ENCODE measurements around the gene BCL2.

Gene BCL2

GRCh38 chr18:63307551-63308200 lies 11.9 kb downstream of the BCL2 start:
- DNase-seq = no peak

- no peak for DNase-seq
These were observed 12.6 kb downstream of the BCL2 start for GRCh38 chr18:63306819-63307550.

DNA sequence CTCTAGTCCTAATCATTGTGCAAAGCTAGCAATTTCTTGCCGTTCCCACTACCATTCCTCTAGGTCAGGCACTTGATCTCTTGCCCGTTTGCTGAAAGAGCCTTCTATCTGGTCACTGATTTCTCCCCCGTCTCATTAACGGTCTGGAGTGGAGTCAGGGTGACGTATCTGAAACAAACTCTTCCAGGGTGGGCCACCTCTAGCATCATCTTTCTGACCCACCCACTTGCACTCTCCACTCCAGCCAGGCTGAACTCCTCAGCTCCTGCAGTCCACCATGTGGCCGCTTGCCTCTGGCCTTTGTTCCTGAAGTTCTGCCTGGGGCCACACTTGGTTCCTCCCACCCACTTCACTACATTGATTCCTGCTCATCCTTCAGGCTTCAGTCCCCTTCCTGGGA lies 13.3 kb downstream of the BCL2 start:
- no peak for DNase-seq

GRCh38 chr18:63303547-63303946 lies 16.0 kb downstream of the BCL2 start:
- DNase-seq = no peak

- no peak for DNase-seq
These were observed 16.7 kb downstream of the BCL2 start for GRCh38 chr18:63302636-63303405.

GRCh38 chr18:63302220-63302619 lies 17.3 kb downstream of the BCL2 start:
- DNase-seq = no peak

DNA sequence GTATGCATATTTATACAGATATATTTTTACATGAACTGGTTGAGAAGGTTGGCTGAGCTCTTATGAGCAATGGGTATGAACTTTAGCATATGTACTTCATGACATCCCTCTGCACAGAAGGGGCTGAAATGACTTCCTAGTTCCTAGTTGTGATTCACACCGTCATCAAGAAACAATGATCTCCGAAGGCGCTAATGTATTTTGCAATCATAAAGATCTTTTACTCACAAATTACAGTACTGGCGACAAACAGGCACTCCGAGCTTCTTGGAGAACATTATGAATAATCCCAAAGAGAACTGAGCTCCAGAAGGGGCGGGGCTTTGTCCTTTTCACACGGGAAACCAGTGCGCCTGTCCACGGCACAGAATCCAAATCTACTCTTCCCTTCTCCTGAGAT lies 18.1 kb downstream of the BCL2 start:
- DNase-seq = no peak

DNA sequence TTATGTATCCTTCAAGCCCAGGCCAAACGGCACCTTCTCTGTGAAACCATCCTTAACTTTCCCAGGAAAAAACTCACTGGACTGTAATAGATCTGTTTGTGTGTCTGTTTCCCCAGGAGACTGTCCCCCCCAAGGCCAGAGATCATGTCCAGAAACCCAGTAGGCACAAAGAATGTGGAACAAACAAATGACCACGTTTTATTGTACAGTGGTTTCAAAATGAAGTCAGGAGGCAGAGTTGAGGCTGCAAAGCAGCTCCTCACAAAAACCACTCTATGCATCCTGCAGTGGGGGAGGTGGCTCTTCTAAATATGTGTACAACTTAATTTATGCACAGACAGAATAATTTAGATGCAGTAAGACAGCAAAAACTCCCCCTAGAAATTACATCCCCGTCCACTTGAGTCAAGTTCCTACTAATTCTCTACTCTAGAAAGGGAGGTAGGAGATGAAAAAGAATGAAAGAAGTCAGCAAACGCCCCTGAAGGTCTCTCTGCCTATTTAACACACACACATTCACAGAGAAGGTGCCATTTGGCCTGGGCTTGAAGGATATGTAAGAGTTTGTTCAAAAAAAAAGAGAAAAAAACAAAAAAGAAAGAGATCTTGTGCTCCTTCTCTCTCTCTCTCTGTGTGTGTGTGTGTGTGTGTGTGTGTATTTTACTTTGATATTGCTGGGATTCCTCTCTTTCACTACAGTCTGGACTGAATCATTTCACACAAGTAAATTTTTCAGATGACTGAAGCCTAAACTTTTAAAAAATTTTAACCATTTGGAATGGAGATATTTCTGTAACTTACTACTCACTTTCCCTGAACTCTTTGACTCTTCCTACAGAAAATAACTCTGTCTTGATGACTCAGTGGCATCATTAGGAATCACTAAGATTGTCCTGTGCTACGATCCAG lies 19.5 kb downstream of the BCL2 start:
- no peak for DNase-seq

GRCh38 chr18:63298400-63299365 lies 20.9 kb downstream of the BCL2 start:
- DNase-seq = no peak

DNA sequence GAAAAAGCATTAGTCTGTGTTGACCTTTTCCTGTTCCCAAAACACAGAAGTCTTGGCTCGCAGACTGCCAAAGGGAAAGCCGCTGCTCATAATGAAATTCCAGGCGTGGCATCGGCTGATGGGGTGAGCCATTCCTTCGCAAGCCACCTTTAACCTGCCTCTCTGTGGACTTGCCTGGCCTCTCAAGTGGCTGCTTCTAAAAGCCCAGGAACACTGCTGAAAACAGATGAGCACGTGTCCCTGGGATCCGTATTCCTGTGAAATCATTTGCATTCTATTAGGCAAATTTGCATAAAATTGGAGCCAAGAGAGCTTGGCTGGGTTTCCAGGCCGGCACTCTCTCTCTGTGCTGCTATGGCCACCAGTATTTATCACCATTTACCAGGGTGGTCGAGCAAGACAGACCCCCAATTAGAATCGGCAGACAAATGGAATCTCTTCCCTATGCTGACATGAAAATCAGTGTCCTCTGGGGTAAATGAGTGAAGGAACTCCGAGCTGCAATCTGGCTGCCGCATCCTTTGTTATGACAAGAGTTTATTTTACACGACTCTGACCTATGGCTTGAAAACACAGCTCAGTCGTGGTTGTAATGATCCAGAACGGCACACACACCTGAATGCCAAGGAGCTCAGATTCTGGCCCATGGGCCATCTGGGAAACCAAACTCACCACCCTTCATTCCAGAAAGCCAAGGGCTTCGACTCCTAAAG lies 21.7 kb downstream of the BCL2 start:
- DNase-seq = no peak

DNA sequence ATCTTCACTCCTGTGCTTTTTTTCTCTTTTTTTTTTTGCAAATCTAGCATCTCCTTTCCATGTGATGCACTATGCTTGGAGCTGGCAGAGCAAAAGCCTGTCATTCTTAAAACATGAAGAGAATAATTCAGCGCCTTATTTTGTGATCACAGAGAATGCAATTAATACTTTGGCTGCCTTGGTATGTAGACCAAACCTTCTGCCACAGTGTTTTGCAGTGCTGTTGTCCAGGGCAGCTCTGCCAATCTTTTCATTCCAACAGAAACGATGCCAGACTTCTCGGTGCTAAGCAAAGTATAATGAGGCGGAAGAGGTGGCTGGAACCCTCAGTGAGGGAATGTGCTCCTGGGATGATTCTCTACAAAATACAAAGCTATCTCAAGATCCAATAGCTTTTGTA lies 25.6 kb downstream of the BCL2 start:
- DNase-seq = no peak

DNA sequence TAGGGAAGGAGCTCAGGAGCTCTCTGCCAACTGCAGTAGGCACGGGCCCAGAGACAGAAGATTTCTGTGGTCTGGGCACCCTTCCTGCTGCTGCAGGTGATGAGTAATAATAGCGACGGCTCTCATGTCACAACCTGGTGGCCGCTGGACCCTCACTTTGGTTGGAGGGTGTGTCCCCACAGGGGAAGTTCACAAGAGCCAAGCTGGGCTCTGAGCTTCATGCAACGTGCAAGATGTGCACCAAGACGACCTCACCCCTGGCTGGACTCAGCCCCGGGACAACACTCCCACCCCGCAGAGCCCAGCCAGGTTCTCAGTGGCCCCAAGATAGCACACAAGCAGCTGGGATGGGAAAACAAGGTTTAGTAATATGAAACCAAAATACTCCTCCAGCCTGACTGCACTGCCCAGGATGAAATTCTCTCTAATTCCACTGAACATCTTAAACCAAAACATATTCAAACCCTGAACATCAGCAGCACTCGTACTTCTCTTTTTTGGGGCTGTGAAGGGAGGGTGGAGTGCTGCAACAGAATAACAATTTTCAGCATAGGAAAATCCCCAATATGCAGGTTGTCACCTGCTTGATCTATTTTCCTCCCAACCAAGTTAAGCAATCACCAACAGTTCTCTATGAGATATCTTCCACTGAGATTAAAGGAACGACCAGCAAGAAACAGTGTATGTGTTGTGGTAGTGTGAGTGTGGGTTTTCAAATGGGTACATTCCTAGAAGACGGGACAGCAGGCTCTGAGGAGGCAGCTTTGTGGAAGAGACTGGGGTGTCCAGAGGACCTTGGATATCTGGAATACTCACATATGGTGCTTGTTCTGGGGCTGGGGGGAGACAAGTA lies 26.5 kb downstream of the BCL2 start:
- no peak for DNase-seq

- DNase-seq = no peak
These were observed 28.3 kb downstream of the BCL2 start for GRCh38 chr18:63291278-63291677.

GRCh38 chr18:63290821-63291200 lies 28.8 kb downstream of the BCL2 start:
- DNase-seq = no peak

DNA sequence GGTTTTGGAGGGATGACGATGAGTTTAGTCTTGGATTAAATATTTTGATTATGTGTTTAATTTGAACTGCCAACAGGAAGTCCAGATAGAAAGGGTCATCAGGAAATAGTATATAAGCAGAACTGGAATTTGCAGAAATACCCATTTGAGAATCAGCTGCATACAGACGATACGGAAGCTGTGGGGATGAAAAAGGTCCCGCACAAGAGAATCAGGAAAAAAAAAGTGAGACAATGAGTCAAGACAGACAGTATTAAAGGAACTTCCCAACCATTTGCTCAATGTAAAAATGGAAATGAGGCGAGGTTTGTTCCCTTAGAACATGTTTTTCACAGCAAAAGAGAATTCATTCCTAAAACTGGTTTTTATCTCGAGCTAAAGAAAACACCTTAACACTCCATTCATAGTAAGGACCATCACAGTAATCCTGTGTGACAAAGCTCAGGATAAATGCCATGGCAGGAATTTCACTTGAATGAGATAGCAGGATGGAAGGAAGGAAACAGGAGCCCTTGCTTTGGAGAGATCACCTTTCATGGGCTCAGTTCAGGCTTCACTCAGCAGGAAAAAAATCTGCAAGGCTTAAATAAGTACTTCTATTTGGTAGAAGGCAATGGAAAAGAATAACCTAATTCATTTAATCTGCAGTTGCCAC lies 29.3 kb downstream of the BCL2 start:
- DNase-seq = no peak

DNA sequence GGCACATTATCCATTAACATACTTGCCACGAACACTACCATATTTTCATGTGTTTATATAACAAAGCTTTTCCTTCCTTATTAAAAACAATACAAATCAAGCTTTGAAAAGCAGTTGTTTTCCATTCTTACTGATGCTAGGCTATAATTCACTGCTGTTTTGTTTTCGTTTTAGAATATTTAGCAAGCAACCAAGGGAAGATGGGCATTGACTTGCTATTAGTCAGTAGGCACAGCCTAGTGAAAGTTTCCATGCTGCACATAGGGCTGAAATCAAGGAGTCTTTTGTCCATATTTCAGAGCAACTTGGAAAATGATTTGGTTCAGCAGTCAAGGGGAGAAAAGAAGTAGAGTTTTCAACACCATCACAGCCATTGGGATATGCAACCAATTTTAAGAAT lies 31.3 kb downstream of the BCL2 start:
- no peak for DNase-seq

DNA sequence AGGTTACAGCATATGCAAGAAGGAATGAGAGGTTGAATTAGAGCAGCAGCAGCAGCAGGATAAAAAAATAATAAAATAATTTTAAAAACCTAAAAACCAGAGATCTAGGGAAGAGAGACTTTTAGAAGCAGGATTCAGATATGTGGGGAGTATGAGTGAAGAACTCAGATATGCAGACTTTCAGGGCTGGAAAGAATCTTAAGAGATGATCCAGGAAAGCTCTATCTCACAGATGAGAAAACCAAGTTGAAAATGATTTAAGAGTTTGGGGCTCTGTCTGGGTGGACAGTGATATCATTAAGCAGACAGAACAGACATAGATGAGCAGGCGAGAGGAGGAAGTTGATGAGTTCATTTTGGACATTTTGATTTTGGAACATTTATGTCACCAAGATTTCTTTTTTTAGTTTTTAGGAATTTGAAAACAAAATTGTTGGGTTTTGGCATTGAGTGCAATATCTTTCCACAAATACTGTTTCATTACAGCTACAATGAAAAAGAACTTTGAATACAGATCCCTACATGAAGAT lies 31.8 kb downstream of the BCL2 start:
- no peak for DNase-seq

GRCh38 chr18:63286926-63287325 lies 32.6 kb downstream of the BCL2 start:
- no peak for DNase-seq

Data from NCI-H1436 treated with DMSO at 0.1 percent for 48 hours (cell line).